Transverse colon (tissue), 4 donors: ENCODE measurements around the gene RPRD1B. TPM values are rescaled to one million over a fixed set of nuclear protein-coding genes. Genes with fewer than 3 reads are reported as not detected.
"Not testable (repeated sequence)": the region's sequence is repeated elsewhere in the genome, so short reads cannot be mapped to it uniquely, and the experiment has no call there.

Source experiments
- DNase-seq: peaks from one replicate; pipeline ENCODE4 v3.0.0-alpha.2; 2019
- H3K27ac ChIP-seq, 4 donors: fragments of 200-600 bp; sonication (generic); 2 replicates each; pipeline ENCODE4 v1.5.1; 2016 to 2018; ENCODE audit warnings: inconsistent platforms in 4 of 4
- H3K27me3 ChIP-seq: fragments of 200-600 bp; sonication (generic); 2 replicates; pipeline ENCODE4 v1.5.1; 2017; ENCODE audit warnings: inconsistent platforms
- H3K36me3 ChIP-seq, 4 donors: fragments of 200-600 bp; sonication (generic); 2 replicates each; pipeline ENCODE4 v1.5.1; 2017 to 2019; ENCODE audit warnings: inconsistent platforms in 4 of 4
- H3K4me1 ChIP-seq, 4 donors: fragments of 200-600 bp; sonication (generic); 2 replicates each; pipeline ENCODE4 v1.5.1; 2017 to 2020; ENCODE audit warnings: inconsistent platforms in 4 of 4
- H3K4me3 ChIP-seq, 4 donors: fragments of 200-600 bp; sonication (generic); 1 replicate in 1 of 4; 2 replicates in 3 of 4; pipeline versions ENCODE4 v1.5.1 to v1.6.1; 2017 to 2019; ENCODE audit warnings: inconsistent platforms in 4 of 4
- H3K9me3 ChIP-seq, 2 donors: fragments of 200-600 bp; sonication (generic); 2 replicates each; pipeline ENCODE4 v1.5.1; 2017 to 2019; ENCODE audit warnings: inconsistent platforms in 2 of 2
- EP300 ChIP-seq: sonication (generic); formaldehyde crosslinking; IDR thresholded peaks from one replicate; pipeline ENCODE4 v1.6.1; 2017; ENCODE audit warnings: antibody characterized with exemption, low read depth
- POLR2A ChIP-seq: fragments of 450-650 bp; IDR thresholded peaks from one replicate; pipeline ENCODE4 v1.6.1; 2016; ENCODE audit warnings: antibody characterized with exemption, mild to moderate bottlenecking, moderate library complexity
- POLR2AphosphoS5 ChIP-seq, 3 donors: sonication (generic); formaldehyde crosslinking; IDR thresholded peaks; one replicate each; pipeline ENCODE4 v1.6.1; 2016; ENCODE audit warnings: antibody characterized with exemption in 3 of 3
- WGBS, 2 donors: methylation state at CpG; one replicate each; pipeline ENCODE4 v1.1.5; 2018; ENCODE audit warnings: low coverage in 1 of 2; 5-methylcytosine and 5-hydroxymethylcytosine counted together
- in situ Hi-C, 4 donors: fragments of 200-750 bp; cut with MboI; loops; one replicate each; pipeline versions ENCODE4 v1.15.0 to v1.15.1; 2017; ENCODE audit warnings: low sequenced_read_pairs in 3 of 4, low pct_ligation_motif_present in 1 of 4, low pct_unique_long_range_greater_than_20kb in 1 of 4
- intact Hi-C: fragments of 100-400 bp; cut with DNase I; formaldehyde crosslinking; loops from one replicate; pipeline ENCODE4 v1.15.1; 2023; ENCODE audit warnings: low total_unique reads
- total RNA-seq, 4 donors: library from RNA; depleted of rRNA; stranded (reverse); fragments of >200 nt; gene quantifications; one replicate each; pipeline ENCODE4 v1.1.0, GENCODE V29; 2016
- TF ChIP-seq, protein P1 (sequence below), 5 experiments: fragments of 200-600 bp in 3 of 5; fragments of 450-650 bp in 2 of 5; sonication (generic) in 3 of 5; IDR thresholded peaks; 1 replicate in 2 of 5; 2 replicates in 3 of 5; pipeline ENCODE4 v1.5.1; 2016 to 2017; ENCODE audit warnings: antibody characterized with exemption in 5 of 5, inconsistent platforms in 3 of 5, mild to moderate bottlenecking in 2 of 5, moderate library complexity in 1 of 5

The RPRD1B gene
- total RNA-seq, 4 donors from 2014 or later: 16.5 to 35.9 (median 21.0) TPM

DNA sequence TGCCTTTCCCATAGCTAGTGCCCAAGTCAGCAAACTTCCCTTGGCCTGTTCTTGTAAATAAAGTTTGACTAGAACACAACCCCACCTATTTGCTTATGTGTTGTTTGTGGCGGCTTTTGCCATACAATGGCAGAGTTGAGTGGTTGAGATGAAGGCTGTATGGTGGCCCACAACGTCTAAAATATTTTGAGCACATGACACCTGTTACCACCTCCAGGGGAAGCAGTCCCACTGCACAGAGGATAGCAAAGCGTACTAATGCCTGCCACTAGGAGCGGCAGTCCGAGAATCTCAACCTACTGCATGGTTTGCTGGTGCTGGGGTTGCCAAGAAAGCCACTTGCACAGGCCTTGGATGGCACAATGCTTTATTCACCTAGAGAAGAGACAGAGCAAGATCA, 72.9 kb downstream of the RPRD1B start:
- Histone ChIP-seq H3K9me3 (no peaks in the 10 kb centered on the region), H3K4me3 (no peak overlapping the region), H3K36me3 (no peaks in the 10 kb centered on the region), H3K4me1 (peaks cover 18 to 32% (median 19%) of the 10 kb centered on the region in 4 donors), H3K27ac (no peak overlapping the region), H3K27me3 (no peaks in the 10 kb centered on the region)
- no peak for DNase-seq
- intact Hi-C loops: no loop called here
- WGBS, 2 donors: 89 to 96% methylated on average over 4 to 5 of the region's 5 CpGs
- TF ChIP-seq, protein P1, sequence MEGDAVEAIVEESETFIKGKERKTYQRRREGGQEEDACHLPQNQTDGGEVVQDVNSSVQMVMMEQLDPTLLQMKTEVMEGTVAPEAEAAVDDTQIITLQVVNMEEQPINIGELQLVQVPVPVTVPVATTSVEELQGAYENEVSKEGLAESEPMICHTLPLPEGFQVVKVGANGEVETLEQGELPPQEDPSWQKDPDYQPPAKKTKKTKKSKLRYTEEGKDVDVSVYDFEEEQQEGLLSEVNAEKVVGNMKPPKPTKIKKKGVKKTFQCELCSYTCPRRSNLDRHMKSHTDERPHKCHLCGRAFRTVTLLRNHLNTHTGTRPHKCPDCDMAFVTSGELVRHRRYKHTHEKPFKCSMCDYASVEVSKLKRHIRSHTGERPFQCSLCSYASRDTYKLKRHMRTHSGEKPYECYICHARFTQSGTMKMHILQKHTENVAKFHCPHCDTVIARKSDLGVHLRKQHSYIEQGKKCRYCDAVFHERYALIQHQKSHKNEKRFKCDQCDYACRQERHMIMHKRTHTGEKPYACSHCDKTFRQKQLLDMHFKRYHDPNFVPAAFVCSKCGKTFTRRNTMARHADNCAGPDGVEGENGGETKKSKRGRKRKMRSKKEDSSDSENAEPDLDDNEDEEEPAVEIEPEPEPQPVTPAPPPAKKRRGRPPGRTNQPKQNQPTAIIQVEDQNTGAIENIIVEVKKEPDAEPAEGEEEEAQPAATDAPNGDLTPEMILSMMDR (IDR thresholded peaks at IDR 0.05): no peak
- TF ChIP-seq POLR2A: no peak
- TF ChIP-seq POLR2AphosphoS5 (IDR thresholded peaks at IDR 0.05): no peak
- in situ Hi-C loops: no loop called here

DNA sequence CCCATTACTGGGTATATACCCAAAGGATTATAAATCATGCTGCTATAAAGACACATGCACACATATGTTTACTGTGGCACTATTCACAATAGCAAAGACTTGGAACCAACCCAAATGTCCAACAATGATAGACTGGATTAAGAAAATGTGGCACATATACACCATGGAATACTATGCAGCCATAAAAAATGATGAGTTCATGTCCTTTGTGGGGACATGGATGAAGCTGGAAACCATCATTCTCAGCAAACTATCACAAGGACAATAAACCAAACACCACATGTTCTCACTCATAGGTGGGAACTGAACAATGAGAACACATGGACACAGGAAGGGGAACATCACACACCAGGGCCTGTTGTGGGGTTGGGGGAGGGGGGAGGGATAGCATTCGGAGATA, 73.8 kb downstream of the RPRD1B start:
- not testable (repeated sequence) for H3K27ac ChIP-seq

DNA sequence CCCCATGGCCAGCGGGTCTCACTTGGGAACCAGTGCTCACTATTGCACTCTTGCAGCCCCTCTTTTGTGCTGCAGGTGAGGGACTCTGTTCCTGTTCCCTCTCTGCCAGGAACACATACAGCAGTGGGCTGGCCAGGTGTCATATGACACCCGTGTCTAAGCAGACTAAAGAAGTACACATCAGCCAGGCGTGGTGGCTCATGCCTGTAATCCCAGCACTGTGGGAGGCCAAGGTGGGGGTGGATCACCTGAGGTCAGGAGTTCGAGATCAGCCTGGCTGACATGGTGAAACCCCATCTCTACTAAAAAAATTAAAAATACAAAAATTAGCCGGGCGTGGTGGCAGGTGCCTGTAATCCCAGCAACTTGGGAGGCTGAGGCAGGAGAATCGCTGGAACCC, 74.4 kb downstream of the RPRD1B start:
- Histone ChIP-seq H3K4me1 (peaks cover 18 to 32% (median 19%) of the 10 kb centered on the region in 4 donors), H3K27ac (peak overlapping the region; percentile 67 to 90 (median 72))
- H3K27me3 ChIP-seq, in situ Hi-C loops, intact Hi-C loops, H3K4me3 ChIP-seq, H3K9me3 ChIP-seq, DNase-seq, H3K36me3 ChIP-seq: not testable (repeated sequence)
- 81 to 90% methylated on average over 3 to 7 of the region's 7 CpGs for WGBS, 2 donors

More for the DNA sequence above, 73.8 kb downstream of the RPRD1B start:
- H3K4me1 ChIP-seq: peaks cover 18 to 32% (median 19%) of the 10 kb centered on the region in 4 donors
- intact Hi-C loops, H3K9me3 ChIP-seq, H3K27me3 ChIP-seq, H3K36me3 ChIP-seq, in situ Hi-C loops, DNase-seq, H3K4me3 ChIP-seq: not testable (repeated sequence)
- 100% methylated on average over 1 of the region's 1 CpG; no CpG with 5 or more reads in 1 of the 2 donors for WGBS, 2 donors

DNA sequence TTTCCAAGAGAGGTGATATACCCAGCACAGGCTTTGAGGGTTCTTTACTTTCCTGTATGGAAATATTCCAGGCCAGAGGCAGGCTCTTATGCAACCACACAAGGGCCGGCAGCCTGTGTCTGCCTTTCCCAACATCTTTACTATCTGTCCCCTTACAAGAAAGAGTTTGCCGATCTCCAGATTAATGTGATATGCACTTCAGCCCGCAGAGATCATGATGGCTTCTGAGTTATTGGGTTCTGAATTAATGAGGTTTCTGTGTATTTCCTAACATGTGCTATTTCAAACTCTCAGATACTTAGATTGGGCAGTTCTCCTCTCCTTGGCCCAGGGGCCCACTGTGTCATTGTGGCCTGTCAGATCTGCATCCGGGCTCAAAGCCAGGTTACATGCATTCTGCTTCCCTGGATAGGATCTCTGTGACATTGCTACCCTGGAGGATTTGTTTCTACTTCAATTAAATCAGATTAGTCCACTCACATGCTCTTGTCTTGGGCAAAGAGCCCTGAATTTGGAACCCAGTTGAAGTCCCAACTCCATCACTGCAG, 75.0 kb downstream of the RPRD1B start:
- intact Hi-C loops: no loop called here
- WGBS, 2 donors: 72 to 100% methylated on average over 1 to 4 of the region's 4 CpGs
- H3K36me3 ChIP-seq: no peaks in the 10 kb centered on the region
- H3K4me1 ChIP-seq: peaks cover 18 to 32% (median 19%) of the 10 kb centered on the region in 4 donors
- no peaks in the 10 kb centered on the region for H3K9me3 ChIP-seq
- no peak for DNase-seq
- H3K27me3 ChIP-seq: no peaks in the 10 kb centered on the region
- peak overlapping the region; percentile 67 to 90 (median 72) for H3K27ac ChIP-seq
- peak in 1 of 3 donors; percentile 49 for TF ChIP-seq POLR2AphosphoS5 (IDR thresholded peaks at IDR 0.05)
- TF ChIP-seq, protein P1 (IDR thresholded peaks at IDR 0.05): no peak
- no peak for TF ChIP-seq POLR2A
- in situ Hi-C loops: no loop called here
- H3K4me3 ChIP-seq: no peak overlapping the region

DNA sequence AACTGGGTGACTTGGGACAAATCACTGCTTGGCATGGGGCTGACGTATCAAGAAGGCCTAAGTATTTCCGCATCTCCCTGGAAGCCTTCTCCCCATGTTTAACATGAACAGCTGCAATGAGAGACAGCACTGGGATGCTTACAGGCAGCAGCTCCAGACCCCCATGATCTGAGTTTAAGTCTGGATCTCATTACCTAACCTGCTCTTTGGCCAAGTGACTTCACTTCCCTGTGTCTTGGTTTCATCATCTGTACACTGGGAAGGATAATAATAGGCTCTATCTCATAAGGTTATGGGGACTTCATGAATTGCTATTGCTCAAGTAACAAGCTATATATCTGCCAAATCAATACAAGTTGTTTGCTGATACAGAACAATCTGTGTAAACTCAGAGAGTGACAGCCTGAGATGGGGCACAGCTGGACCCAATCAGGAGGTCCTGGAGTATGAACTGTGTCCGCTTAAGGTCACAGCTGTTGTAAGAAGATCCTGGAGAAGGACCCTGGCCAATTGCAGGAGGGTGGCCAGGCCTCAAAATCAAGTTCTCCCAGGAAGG, 75.5 kb downstream of the RPRD1B start:
- peak; percentile 53 for DNase-seq
- TF ChIP-seq, protein P1 (IDR thresholded peaks at IDR 0.05): no peak
- TF ChIP-seq EP300 (peak; percentile 68), POLR2AphosphoS5 (IDR thresholded peaks at IDR 0.05) (peak; percentile 79 to 92 (median 90)), POLR2A (no peak)

More for the DNA sequence above, 75.5 kb downstream of the RPRD1B start:
- intact Hi-C loops: no loop called here
- 73% methylated on average over 3 of the region's 3 CpGs; no CpG with 5 or more reads in 1 of the 2 donors for WGBS, 2 donors
- Histone ChIP-seq H3K4me1 (peaks cover 18 to 35% (median 19%) of the 10 kb centered on the region in 4 donors), H3K27me3 (no peaks in the 10 kb centered on the region), H3K27ac (peak overlapping the region; percentile 67 to 90 (median 72)), H3K9me3 (no peaks in the 10 kb centered on the region), H3K36me3 (no peaks in the 10 kb centered on the region), H3K4me3 (no peak overlapping the region)
- in situ Hi-C loops: no loop called here
